Inflammatory macrophage (primary cell): ENCODE results near the gene APIP.

Experiments
- DNase-seq, 2 donors: peaks; one replicate each; pipeline ENCODE4 v3.0.0-alpha.2; 2020 to 2022

APIP gene

DNA sequence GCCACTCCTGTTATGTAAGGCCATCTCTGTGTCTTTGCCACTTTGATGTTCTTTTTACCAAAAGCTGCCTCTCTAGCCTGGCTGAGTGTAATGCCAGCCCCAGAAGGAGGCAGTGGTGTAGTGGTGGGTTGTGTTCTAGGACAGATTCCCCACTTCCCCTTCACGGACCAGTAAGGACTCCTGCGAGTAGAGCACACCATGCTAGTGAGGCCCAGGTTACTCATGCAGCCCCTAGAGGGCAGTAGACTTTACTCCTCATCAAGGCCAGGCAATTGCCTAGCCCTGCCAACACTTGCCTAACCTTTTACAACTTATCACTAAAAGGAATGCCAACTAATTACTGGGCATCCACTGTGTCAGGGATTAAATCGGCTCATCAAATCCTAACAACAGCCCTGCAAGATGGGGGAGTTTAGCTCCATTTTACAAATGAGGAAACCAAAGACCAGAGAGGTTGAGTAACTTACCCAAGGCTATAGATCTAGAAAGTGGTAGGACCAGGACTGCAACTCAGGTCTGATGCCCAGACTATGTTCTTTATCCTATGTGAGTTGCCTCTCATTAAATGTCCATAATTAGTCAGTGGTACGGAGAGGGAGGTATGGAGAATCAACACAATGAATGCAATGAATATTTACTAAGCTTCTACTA is 75.3 kb downstream of the APIP start:
- peak; percentile 69 to 77 for DNase-seq

DNA sequence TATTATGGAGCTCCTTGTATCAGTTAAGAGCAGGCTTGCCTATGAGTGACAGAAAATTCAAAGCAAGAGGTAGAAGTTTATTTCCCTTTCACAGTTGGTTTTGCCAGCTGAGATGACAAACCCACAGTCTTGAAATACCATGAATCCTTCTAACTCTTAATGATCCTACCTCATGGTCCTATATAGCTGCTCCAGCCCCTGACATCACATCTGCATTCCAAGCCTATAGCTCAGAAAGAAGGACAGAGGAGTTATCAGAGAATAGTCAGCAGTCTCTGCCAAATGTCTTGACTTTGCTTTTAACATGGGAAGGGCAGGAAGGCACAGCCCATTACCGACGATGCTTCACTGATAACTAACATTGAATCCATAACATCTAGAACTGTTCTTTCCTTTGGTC is 76.2 kb downstream of the APIP start:
- no peak for DNase-seq

DNA sequence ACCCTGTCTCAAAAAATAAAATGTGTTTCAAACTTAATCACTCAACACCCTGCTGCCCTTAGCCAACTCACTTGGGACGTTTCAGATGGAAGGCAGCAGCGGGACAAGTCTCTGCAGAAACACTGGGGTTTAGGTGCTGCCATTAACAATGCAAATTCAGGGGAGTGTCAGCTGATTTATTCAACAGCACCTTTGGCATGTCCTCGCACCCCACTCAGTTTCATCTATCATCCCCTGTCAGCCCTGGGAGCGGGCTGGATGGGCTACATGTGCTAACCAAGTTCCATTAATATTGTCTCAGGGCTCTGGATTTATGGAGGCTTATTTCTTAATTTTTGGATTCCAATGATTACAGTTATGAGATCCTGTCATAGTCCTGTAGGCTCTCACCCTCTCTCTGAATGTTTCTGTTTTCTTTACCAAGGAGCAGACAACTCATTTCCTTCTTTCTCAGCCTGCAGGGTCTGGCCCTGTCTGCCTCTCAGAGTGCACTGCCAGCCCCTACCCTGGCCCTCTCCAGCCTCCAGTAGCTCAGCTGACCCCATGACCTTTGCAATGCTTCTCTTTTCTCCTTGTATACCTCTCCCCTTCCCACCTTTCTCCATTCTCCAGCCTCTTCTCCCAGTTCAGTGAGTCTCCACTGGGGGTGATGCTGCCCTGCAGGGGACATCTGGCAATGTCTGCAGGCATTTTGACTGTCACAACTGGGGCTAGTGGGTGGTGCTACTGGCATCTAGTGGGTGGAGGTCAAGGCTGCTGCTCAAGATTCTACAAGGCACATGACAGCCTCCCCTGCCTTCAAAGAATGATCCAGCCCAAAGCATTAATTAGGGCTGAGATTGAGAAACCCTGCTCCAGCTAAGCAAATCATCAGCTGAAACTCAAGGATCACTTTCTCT is 79.0 kb downstream of the APIP start:
- peak; percentile 15 to 52 for DNase-seq

DNA sequence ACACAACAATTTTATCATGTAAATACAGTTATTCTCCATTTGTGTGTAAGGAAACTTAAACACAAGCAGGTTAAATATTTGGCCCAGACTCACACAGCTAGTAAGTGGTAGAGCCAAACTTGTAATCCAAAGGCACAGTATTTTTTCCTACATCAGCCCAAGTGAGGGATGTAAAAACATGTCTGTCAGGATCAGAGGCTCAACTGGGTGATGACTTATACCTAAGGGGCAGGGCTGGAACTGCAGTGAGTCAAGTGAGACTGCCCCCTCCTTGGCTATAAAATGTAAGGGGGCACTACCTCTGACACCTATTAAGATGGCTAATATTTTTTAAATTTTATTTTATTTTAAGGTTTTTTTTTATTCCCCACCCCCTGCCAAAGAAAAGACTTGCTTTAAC is 82.6 kb downstream of the APIP start:
- no peak for DNase-seq
